ENCODE measurements around the gene B3GALT5.

B3GALT5 gene

DNA sequence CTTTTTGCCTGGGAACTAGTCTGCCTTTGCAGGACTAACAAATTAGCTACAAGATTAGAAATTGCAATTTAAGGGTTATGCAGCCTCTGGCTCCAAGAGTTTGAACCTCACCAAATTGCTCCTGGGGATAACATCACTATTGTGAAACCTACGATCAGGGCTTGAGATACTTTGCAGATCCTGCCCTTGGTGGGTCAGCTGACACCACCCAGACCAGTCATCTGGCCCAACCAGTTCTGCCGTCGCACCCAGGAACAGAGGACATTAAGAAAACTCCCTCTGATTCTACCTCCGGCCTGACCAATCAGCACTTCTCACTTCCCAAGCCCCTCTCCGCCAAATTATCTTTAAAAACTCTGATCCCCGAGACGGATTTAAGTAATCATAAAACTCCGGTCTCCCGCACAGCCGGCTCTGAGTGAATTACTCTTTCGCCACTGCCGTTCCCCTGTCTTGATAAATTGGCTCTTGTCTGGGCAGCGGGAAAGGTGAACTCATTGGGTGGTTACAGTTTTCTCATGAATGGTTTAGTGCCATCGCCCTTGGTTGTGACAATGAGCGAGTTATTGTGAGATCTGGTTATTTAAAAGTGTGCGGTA lies 32.9 kb upstream of the B3GALT5 start:
- ATAC-seq (ENCODE audit: insufficient read depth, low read depth) (no peak), DNase-seq (no peak)
- no peak for TF ChIP-seq EZH2 (IDR thresholded peaks at IDR 0.05; ENCODE audit: borderline replicate concordance, low read depth, low read length, severe bottlenecking)
- TF ChIP-seq, protein P1, sequence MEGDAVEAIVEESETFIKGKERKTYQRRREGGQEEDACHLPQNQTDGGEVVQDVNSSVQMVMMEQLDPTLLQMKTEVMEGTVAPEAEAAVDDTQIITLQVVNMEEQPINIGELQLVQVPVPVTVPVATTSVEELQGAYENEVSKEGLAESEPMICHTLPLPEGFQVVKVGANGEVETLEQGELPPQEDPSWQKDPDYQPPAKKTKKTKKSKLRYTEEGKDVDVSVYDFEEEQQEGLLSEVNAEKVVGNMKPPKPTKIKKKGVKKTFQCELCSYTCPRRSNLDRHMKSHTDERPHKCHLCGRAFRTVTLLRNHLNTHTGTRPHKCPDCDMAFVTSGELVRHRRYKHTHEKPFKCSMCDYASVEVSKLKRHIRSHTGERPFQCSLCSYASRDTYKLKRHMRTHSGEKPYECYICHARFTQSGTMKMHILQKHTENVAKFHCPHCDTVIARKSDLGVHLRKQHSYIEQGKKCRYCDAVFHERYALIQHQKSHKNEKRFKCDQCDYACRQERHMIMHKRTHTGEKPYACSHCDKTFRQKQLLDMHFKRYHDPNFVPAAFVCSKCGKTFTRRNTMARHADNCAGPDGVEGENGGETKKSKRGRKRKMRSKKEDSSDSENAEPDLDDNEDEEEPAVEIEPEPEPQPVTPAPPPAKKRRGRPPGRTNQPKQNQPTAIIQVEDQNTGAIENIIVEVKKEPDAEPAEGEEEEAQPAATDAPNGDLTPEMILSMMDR (IDR thresholded peaks at IDR 0.05; ENCODE audit: borderline replicate concordance, extremely low read depth, low read length, poor library complexity, severe bottlenecking): no peak
- Histone ChIP-seq H3K79me2 (ENCODE audit: insufficient read depth, low read length) (no peaks in the 10 kb centered on the region), H3K9ac (ENCODE audit: low read depth, low read length) (no peak overlapping the region), H3K27me3 (ENCODE audit: insufficient read depth, low read length, poor library complexity) (peaks cover 6% of the 10 kb centered on the region), H4K20me1 (ENCODE audit: insufficient read depth, low read length) (no peaks in the 10 kb centered on the region), H3K4me3 (ENCODE audit: low read depth in 1 of 2, low read length in 2 of 2) (no peak overlapping the region), H3K9me3 (ENCODE audit: insufficient read depth, low read length, severe bottlenecking) (no peaks in the 10 kb centered on the region), H3K4me1 (ENCODE audit: insufficient read depth, low read length) (no peaks in the 10 kb centered on the region), H3K36me3 (ENCODE audit: insufficient read depth, low read length) (no peaks in the 10 kb centered on the region), H2AFZ (ENCODE audit: low read depth, low read length) (no peak overlapping the region), H3K27ac (ENCODE audit: low read length) (no peak overlapping the region), H3K4me2 (ENCODE audit: insufficient read depth, low read length) (no peak overlapping the region)

DNA sequence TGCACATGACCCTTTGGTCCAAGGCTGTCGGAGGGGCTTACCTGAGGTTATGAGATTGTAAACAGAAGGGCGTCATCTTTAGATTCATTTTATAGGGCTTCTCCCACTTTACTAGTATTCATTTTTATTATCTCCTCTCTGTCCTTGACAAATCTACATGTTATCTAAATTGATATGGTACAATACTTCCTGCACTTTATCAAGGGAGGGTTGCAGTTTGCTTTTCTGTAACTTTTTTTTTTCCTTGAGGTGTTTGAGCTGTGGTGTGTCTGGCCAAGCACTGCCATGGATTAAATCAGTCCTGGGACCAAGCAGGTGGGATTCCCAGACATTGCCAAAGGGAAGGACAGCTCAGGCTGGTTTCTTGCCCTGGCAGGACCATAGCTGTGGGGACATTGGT lies 32.0 kb upstream of the B3GALT5 start:
- no peak for ATAC-seq (ENCODE audit: insufficient read depth, low read depth)

DNA sequence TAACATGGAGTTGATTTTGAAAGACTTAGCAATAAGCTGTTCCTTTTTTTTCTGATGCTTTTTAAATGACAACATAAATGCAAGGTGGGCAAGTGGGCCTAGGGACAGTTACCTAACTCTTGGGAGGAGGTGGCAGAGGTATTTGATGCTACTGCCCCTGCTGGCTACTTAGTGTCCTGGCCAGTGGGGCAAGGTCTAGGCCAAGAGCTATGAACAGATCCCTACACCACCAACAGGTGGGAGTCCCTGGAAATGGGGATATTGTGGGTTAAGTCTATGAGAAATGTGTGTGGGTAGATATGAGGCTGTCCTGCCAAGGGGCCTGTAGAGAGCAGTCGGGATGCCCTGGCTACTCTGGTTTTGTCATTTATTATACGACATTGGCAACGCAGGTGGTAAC lies 31.3 kb upstream of the B3GALT5 start:
- H4K20me1 ChIP-seq (ENCODE audit: insufficient read depth, low read length): no peaks in the 10 kb centered on the region
- H3K27me3 ChIP-seq (ENCODE audit: insufficient read depth, low read length, poor library complexity): peaks cover 6% of the 10 kb centered on the region
- DNase-seq (no peak), ATAC-seq (ENCODE audit: insufficient read depth, low read depth) (no peak)
- no peak overlapping the region for H3K9ac ChIP-seq (ENCODE audit: low read depth, low read length)
- no peak for TF ChIP-seq EZH2 (IDR thresholded peaks at IDR 0.05; ENCODE audit: borderline replicate concordance, low read depth, low read length, severe bottlenecking)
- TF ChIP-seq, protein P1 (IDR thresholded peaks at IDR 0.05; ENCODE audit: borderline replicate concordance, extremely low read depth, low read length, poor library complexity, severe bottlenecking): peak; percentile 16
- H3K4me2 ChIP-seq (ENCODE audit: insufficient read depth, low read length): no peak overlapping the region
- H3K79me2 ChIP-seq (ENCODE audit: insufficient read depth, low read length): no peaks in the 10 kb centered on the region
- no peak overlapping the region for H3K4me3 ChIP-seq (ENCODE audit: low read depth in 1 of 2, low read length in 2 of 2)
- no peak overlapping the region for H2AFZ ChIP-seq (ENCODE audit: low read depth, low read length)
- H3K4me1 ChIP-seq (ENCODE audit: insufficient read depth, low read length): no peaks in the 10 kb centered on the region
- no peaks in the 10 kb centered on the region for H3K36me3 ChIP-seq (ENCODE audit: insufficient read depth, low read length)
- H3K27ac ChIP-seq (ENCODE audit: low read length): no peak overlapping the region
- no peaks in the 10 kb centered on the region for H3K9me3 ChIP-seq (ENCODE audit: insufficient read depth, low read length, severe bottlenecking)

More for the DNA sequence above, 32.0 kb upstream of the B3GALT5 start:
- Histone ChIP-seq H4K20me1 (ENCODE audit: insufficient read depth, low read length) (no peaks in the 10 kb centered on the region), H3K9me3 (ENCODE audit: insufficient read depth, low read length, severe bottlenecking) (no peaks in the 10 kb centered on the region), H3K27ac (ENCODE audit: low read length) (no peak overlapping the region), H3K79me2 (ENCODE audit: insufficient read depth, low read length) (no peaks in the 10 kb centered on the region), H3K4me1 (ENCODE audit: insufficient read depth, low read length) (no peaks in the 10 kb centered on the region), H3K9ac (ENCODE audit: low read depth, low read length) (no peak overlapping the region), H3K4me2 (ENCODE audit: insufficient read depth, low read length) (no peak overlapping the region), H3K27me3 (ENCODE audit: insufficient read depth, low read length, poor library complexity) (peaks cover 6% of the 10 kb centered on the region), H3K36me3 (ENCODE audit: insufficient read depth, low read length) (no peaks in the 10 kb centered on the region), H2AFZ (ENCODE audit: low read depth, low read length) (no peak overlapping the region), H3K4me3 (ENCODE audit: low read depth in 1 of 2, low read length in 2 of 2) (no peak overlapping the region)
- TF ChIP-seq, protein P1 (IDR thresholded peaks at IDR 0.05; ENCODE audit: borderline replicate concordance, extremely low read depth, low read length, poor library complexity, severe bottlenecking): no peak
- TF ChIP-seq EZH2 (IDR thresholded peaks at IDR 0.05; ENCODE audit: borderline replicate concordance, low read depth, low read length, severe bottlenecking): no peak
- no peak for DNase-seq

Data from DND-41 (cell line).